GM12878 (cell line): Measurements from ENCODE around the gene ARHGAP9. TPM values are rescaled to one million over a fixed set of nuclear protein-coding genes. Genes with fewer than 3 reads are reported as not detected.

Experiments
- ATAC-seq: fragments of 200-7000 bp; cut with Tn5 transposase; 3 replicates; pipeline ENCODE4 v1.9.1; 2020; ENCODE audit warnings: mild to moderate bottlenecking, moderate library complexity
- Bru-seq: library from RNA; stranded (reverse); fragments of 400-500 nt; gene quantifications from one replicate; lab custom pipeline; 2021; lab: Mats Ljungman, UMichigan
- BruChase-seq, 2 experiments: library from RNA; stranded (reverse); fragments of 400-500 nt; gene quantifications; one replicate each; lab custom pipeline; 2021; lab: Mats Ljungman, UMichigan
- BruUV-seq: library from RNA; stranded (reverse); fragments of 400-500 nt; replicated peaks from 2 replicates; lab custom pipeline; 2021; lab: Mats Ljungman, UMichigan
- CTCF ChIA-PET: fragments of 300-600 bp; sonication (Branson Sonifier 250); formaldehyde crosslinking; extraction: SDS; loops from one replicate; lab custom pipeline; 2021; ENCODE audit warnings: inconsistent platforms; lab: Yijun Ruan, JAX
- POLR2A ChIA-PET: fragments of 350-600 bp; formaldehyde crosslinking; extraction: SDS; loops from one replicate; lab custom pipeline; 2021; ENCODE audit warnings: inconsistent platforms; lab: Charles Lee
- RAD21 ChIA-PET: fragments of 300-600 bp; sonication (Branson Sonifier 250); formaldehyde crosslinking; loops from one replicate; lab custom pipeline; 2023; ENCODE audit warnings: antibody characterized with exemption; ENCODE audit not compliant: unreplicated experiment; lab: Charles Lee
- SMC1A ChIA-PET: fragments of 300-600 bp; sonication (Branson Sonifier 250); formaldehyde crosslinking; loops from one replicate; lab custom pipeline; 2023; ENCODE audit not compliant: unreplicated experiment, uncharacterized antibody; lab: Charles Lee
- DNase-seq: peaks from one replicate; pipeline ENCODE4 v3.0.0-alpha.2; 2011; ENCODE audit warnings: low read depth, low spot score
- FAIRE-seq: peaks from 3 replicates; lab custom pipeline; 2011; peaks lifted over from hg19 to GRCh38; lab: Jason Lieb, UNC
- H2AFZ ChIP-seq: 2 replicates; pipeline ENCODE4 v1.6.0; 2011; ENCODE audit warnings: low read depth, low read length, control low read depth; ENCODE audit not compliant: control insufficient read depth
- H3K27ac ChIP-seq: 2 replicates; pipeline ENCODE4 v1.5.1; 2011; ENCODE audit warnings: control low read depth; ENCODE audit not compliant: control insufficient read depth, insufficient read depth
- H3K27me3 ChIP-seq, 2 experiments: replicated peaks in 1 of 2; 2 replicates each; pipeline versions ENCODE4 v1.6.0 to v1.6.1; 2011; ENCODE audit warnings: low read length in 1 of 2; ENCODE audit not compliant: control insufficient read depth in 2 of 2, insufficient read depth in 2 of 2
- H3K36me3 ChIP-seq, 2 experiments: 2 replicates each; pipeline ENCODE4 v1.5.1; 2011; ENCODE audit warnings: low read length in 1 of 2; ENCODE audit not compliant: control insufficient read depth in 2 of 2, insufficient read depth in 2 of 2
- H3K4me1 ChIP-seq: 2 replicates; pipeline ENCODE4 v1.6.1; 2011; ENCODE audit warnings: mild to moderate bottlenecking, low read length, moderate library complexity, mixed read lengths; ENCODE audit not compliant: control insufficient read depth, insufficient read depth
- H3K4me2 ChIP-seq: 2 replicates; pipeline ENCODE4 v1.6.0; 2011; ENCODE audit warnings: control low read depth; ENCODE audit not compliant: control insufficient read depth, insufficient read depth
- H3K4me3 ChIP-seq: fragments of 200-600 bp; sonication (generic); 2 replicates; pipeline ENCODE4 v1.5.1; 2016
- H3K79me2 ChIP-seq: 2 replicates; pipeline ENCODE4 v1.6.0; 2011; ENCODE audit warnings: low read length; ENCODE audit not compliant: control insufficient read depth, insufficient read depth
- H3K9ac ChIP-seq: 2 replicates; pipeline ENCODE4 v1.8.0; 2011; ENCODE audit warnings: low read length, control low read depth, mixed read lengths; ENCODE audit not compliant: control insufficient read depth, insufficient read depth
- H3K9me3 ChIP-seq: replicated peaks from 3 replicates; pipeline ENCODE4 v1.5.1; 2011; ENCODE audit warnings: mild to moderate bottlenecking, low read length; ENCODE audit not compliant: control insufficient read depth, insufficient read depth
- H4K20me1 ChIP-seq: 2 replicates; pipeline ENCODE4 v1.6.0; 2011; ENCODE audit not compliant: control insufficient read depth, insufficient read depth
- ASH2L ChIP-seq: fragments of 300-600, 200-600 bp; sonication (generic); IDR thresholded peaks from 2 replicates; pipeline ENCODE4 v1.6.1; 2017; ENCODE audit warnings: low read depth, mild to moderate bottlenecking, borderline replicate concordance
- ATF7 ChIP-seq: fragments of 450-650 bp; IDR thresholded peaks from 2 replicates; pipeline ENCODE4 v1.6.1; 2016; ENCODE audit warnings: low read depth, mild to moderate bottlenecking
- BACH1 ChIP-seq: fragments of 450-650 bp; IDR thresholded peaks from 2 replicates; pipeline ENCODE4 v1.6.1; 2017; ENCODE audit warnings: mild to moderate bottlenecking, borderline replicate concordance
- IKZF1 ChIP-seq: fragments of 450-650 bp; conservative IDR thresholded peaks from 2 replicates; pipeline ENCODE4 v1.6.1; 2017; ENCODE audit warnings: antibody characterized with exemption, mild to moderate bottlenecking
- JUNB ChIP-seq: IDR thresholded peaks from 2 replicates; pipeline ENCODE4 v1.6.1; 2016; ENCODE audit warnings: antibody characterized with exemption, mild to moderate bottlenecking
- MXI1 ChIP-seq: fragments of 150-350 bp; IDR thresholded peaks from 2 replicates; pipeline ENCODE4 v1.6.1; 2011; ENCODE audit warnings: low read depth, mild to moderate bottlenecking, inconsistent platforms, low read length, improper control_type of control experiment
- NR2F1 ChIP-seq: fragments of 450-650 bp; conservative IDR thresholded peaks from 2 replicates; pipeline ENCODE4 v1.6.1; 2017; ENCODE audit warnings: mild to moderate bottlenecking
- PAX8 ChIP-seq: fragments of 450-650 bp; IDR thresholded peaks from 2 replicates; pipeline ENCODE4 v1.6.1; 2017; ENCODE audit warnings: mild to moderate bottlenecking, moderate library complexity
- SUZ12 ChIP-seq: fragments of 200-600 bp; sonication (generic); IDR thresholded peaks from one replicate; pipeline ENCODE4 v1.6.1; 2018; ENCODE audit warnings: antibody characterized with exemption, mild to moderate bottlenecking; ENCODE audit not compliant: unreplicated experiment
- TARDBP ChIP-seq: IDR thresholded peaks from 2 replicates; pipeline ENCODE4 v1.6.1; 2016; ENCODE audit warnings: borderline replicate concordance
- YBX1 ChIP-seq: fragments of 450-650 bp; IDR thresholded peaks from 2 replicates; pipeline ENCODE4 v1.6.1; 2016; ENCODE audit warnings: antibody characterized with exemption
- ZBTB33 ChIP-seq: fragments of 450-650 bp; IDR thresholded peaks from 2 replicates; pipeline ENCODE4 v1.6.1; 2017; ENCODE audit warnings: mild to moderate bottlenecking
- ZBTB40 ChIP-seq: fragments of 450-650 bp; IDR thresholded peaks from 2 replicates; pipeline ENCODE4 v1.6.1; 2016; ENCODE audit warnings: mild to moderate bottlenecking, moderate library complexity, borderline replicate concordance
- WGBS: methylation state at CpG from one replicate; pipeline ENCODE4 v1.1.6; 2016; ENCODE audit warnings: low lambda C conversion rate; ENCODE audit not compliant: insufficient replicate concordance, insufficient coverage; ENCODE audit errors: missing lambda C conversion rate; 5-methylcytosine and 5-hydroxymethylcytosine counted together
- in situ Hi-C: fragments of 300-500 bp; cut with MboI; formaldehyde crosslinking; loops from 9 replicates; pipeline ENCODE4 v1.14.3; 2018; ENCODE audit warnings: mixed read lengths
- intact Hi-C: fragments of 100-400 bp; cut with micrococcal nuclease; formaldehyde crosslinking; loops from one replicate; pipeline ENCODE4 v1.14.2; 2022; ENCODE audit not compliant: unreplicated experiment
- long read RNA-seq, 2 experiments: library from polyadenylated mRNA; unstranded; transcript quantifications; one replicate each; pipeline ENCODE4 v2.0.0, GENCODE V29; 2019 to 2020
- polyA minus RNA-seq, 3 experiments: library from RNA; depleted of rRNA, polyadenylated mRNA; stranded (reverse); fragments of >200 nt; gene quantifications; 2 replicates each; pipeline ENCODE4 v1.2.3, GENCODE V29; 2011
- polyA plus RNA-seq, 11 experiments: library from polyadenylated mRNA; depleted of rRNA in 4 of 11; unstranded in 6 of 11; stranded (reverse) in 5 of 11; fragments of >200 nt; fragmentation: Nextera tagmentation in 4 of 11; fragmentation: Illumina TruSeq in 1 of 11; extraction: Ambion mirVana in 4 of 11; extraction: Trizol in 1 of 11; gene quantifications; 1 replicate in 1 of 11; 2 replicates in 10 of 11; pipeline versions ENCODE4 v1.2.1 to v1.2.3, GENCODE V29; 2011 to 2016; ENCODE audit warnings: inconsistent platforms in 2 of 11, missing spikeins in 2 of 11, low read depth in 1 of 11
- total RNA-seq, 4 experiments: library from RNA; depleted of rRNA in 3 of 4; stranded (reverse); fragments of >200 nt in 3 of 4; fragmentation: Illumina TruSeq in 1 of 4; extraction: Trizol in 1 of 4; gene quantifications; 2 replicates each; pipeline versions ENCODE4 v1.2.1 to v1.2.3, GENCODE V29; 2013 to 2021

The ARHGAP9 gene
- total RNA-seq (2013; cell fraction: nucleolus; rRNA removed) = 37.8 and 38.9 TPM in 2 replicates
- total RNA-seq (2014; rRNA removed) = 78.1 and 79.8 TPM in 2 replicates
- total RNA-seq (2014; rRNA removed; fragmentation: Illumina TruSeq; extraction: Trizol) = 47.3 and 51.7 TPM in 2 replicates
- 101 and 102 TPM in 2 replicates for total RNA-seq (2021)
- 72.3 TPM for polyA plus RNA-seq (2011; ENCODE audit: low read depth)
- polyA plus RNA-seq (2011; rRNA removed) = 42.5 and 68.9 TPM in 2 replicates
- polyA plus RNA-seq (2011; cell fraction: cytosol; rRNA removed) = 45.6 and 45.9 TPM in 2 replicates
- 245 and 345 TPM in 2 replicates for polyA plus RNA-seq (2011; cell fraction: nucleus; rRNA removed)
- polyA plus RNA-seq (2012) = 80.4 and 88.1 TPM in 2 replicates
- 63.7 and 89.0 TPM in 2 replicates for polyA plus RNA-seq (2014; fragmentation: Illumina TruSeq; extraction: Trizol)
- 10 to 100 TPM; 19.5 to 75.6 TPM for polyA plus RNA-seq (2014; fragmentation: Nextera tagmentation; extraction: Ambion mirVana)
- 98.7 and 106 TPM in 2 replicates for polyA plus RNA-seq (2014; rRNA removed)
- polyA plus RNA-seq (2016; fragmentation: Nextera tagmentation; extraction: Ambion mirVana) = 10 to 100 TPM; 71.1 to 81.3 TPM
- 24.9 and 34.8 TPM in 2 replicates for polyA minus RNA-seq (2011; rRNA and poly(A)+ RNA removed)
- polyA minus RNA-seq (2011; cell fraction: cytosol; rRNA and poly(A)+ RNA removed) = 20.1 and 23.3 TPM in 2 replicates
- polyA minus RNA-seq (2011; cell fraction: nucleus; rRNA and poly(A)+ RNA removed) = 35.5 and 59.9 TPM in 2 replicates
- Bru-seq, nascent RNA = percentile 63 among the genes with signal in this experiment
- percentile 67 among the genes with signal in this experiment for BruChase-seq, experiment 1, labeled RNA remaining after a 6-hour chase
- BruChase-seq, experiment 2, labeled RNA remaining after a 2-hour chase = percentile 58 among the genes with signal in this experiment
- long read RNA-seq, experiment 1, transcript ARHGAP9-204 (16 exons, 2,323 nt) = major isoform, 13 of 27 reads
- long read RNA-seq, experiment 1, partial matches to known transcripts = 2 of 27 reads
- long read RNA-seq, experiment 1, other reads (novel, unspliced or antisense) = 12 of 27 reads
- long read RNA-seq, experiment 2, partial matches to known transcripts = 9 of 15 reads
- long read RNA-seq, experiment 2, other reads (novel, unspliced or antisense) = 5 of 15 reads

DNA sequence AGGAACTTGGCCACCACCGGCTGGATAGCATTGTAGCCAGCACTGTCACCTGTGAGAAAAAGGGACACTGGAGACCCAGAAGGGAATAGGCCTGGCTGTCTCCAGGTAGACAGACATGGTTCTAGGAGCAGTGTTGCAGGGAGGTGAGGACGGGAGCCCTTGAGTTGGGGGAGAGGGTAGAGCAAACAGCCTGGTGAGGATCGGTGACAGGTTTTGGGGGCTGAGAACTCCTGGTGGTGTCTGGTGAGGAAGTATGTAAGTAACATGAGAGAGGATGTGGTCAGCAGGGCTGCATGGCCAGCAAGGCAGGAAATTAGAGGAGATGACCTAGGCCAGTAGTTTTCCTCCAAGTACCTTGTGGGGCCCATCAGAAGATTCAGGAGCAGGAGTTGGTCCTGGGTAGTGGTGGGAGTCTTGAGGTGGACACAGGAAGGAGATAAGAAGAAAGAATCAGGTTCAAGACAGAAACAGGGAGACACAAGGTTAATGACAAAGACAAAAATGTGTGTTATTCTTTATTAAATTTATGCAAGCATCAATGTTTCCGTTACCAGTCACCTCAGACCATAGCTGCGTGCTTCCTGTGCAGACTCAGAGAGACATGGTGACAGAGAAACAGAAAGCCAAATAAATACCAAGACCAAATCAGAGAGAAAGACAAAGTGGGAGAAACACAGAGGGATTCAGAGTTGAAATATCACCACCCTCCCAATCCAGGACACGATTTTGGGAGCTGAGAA, at the start of gene ARHGAP9:
Gene ARHGAP9 (minus strand): TSS at position 491 of the 740 bp plus-strand sequence. CDS start 460 bp downstream, at position 31.
- ChIA-PET POLR2A (interaction anchor here (0.6 to 1.7 kb wide), 6 partner anchors 14 to 134 kb away, joined by 3 to 7 read pairs (median 4); partner anchors contain the start of gene DDIT3), SMC1A (interaction anchor here (0.8 to 2.7 kb wide), 6 partner anchors 19 to 283 kb away, joined by 3 to 10 read pairs (median 3); partner anchors contain the start of gene GLI1), CTCF (interaction anchor here (0.6 to 8.1 kb wide), 5 partner anchors 8 to 365 kb away, joined by 3 to 114 read pairs (median 4); partner anchors contain the start of genes GLI1 and INHBE), RAD21 (interaction anchor here (0.9 to 1.6 kb wide), 4 partner anchors 21 to 386 kb away, joined by 3 to 7 read pairs (median 3); partner anchors contain the start of genes DCTN2 and GLI1)
- 2% methylated on average over 6 of the region's 6 CpGs for whole genome bisulfite sequencing
- Histone ChIP-seq H3K9ac (peak within 1 kb of the TSS; percentile 74), H3K27me3 (no peaks in the 10 kb centered on the region), H3K27ac (peak within 1 kb of the TSS; percentile 85), H3K4me3 (peak within 1 kb of the TSS; percentile 92; the same call in 1 of the 2 replicates), H2AFZ (peak within 1 kb of the TSS; percentile 82), H3K4me1 (peaks cover 34% of the 10 kb centered on the region), H3K4me2 (peak within 1 kb of the TSS; percentile 99), H3K9me3 (no peaks in the 10 kb centered on the region), H4K20me1 (no peaks in the 10 kb centered on the region), H3K79me2 (peaks cover 41% of the 10 kb centered on the region), H3K36me3 (peaks cover 1 to 7% of the 10 kb centered on the region in 2 experiments; a peak in 3 of 4 replicates)
- peak; percentile 7 for FAIRE-seq
- TSS peak; percentile 62 for BruUV-seq
- intact Hi-C loops (loop anchor here (5.0 to 10.0 kb wide), 2 partner anchors 43 to 275 kb away; partner anchors contain the start of genes CDK4, DDIT3, MARCHF9 and MBD6), in situ Hi-C loops (no loop called here)
- peak; percentile 51 for DNase-seq
- peak; percentile 52 for ATAC-seq
- TF ChIP-seq ATF7 = peak; percentile 34
- no peak for TF ChIP-seq ZBTB33
- no peak for TF ChIP-seq TARDBP
- no peak for TF ChIP-seq YBX1
- TF ChIP-seq NR2F1 = no peak
- no peak for TF ChIP-seq BACH1
- no peak for TF ChIP-seq MXI1
- TF ChIP-seq SUZ12 = no peak
- no peak for TF ChIP-seq JUNB
- TF ChIP-seq ZBTB40 = no peak
- TF ChIP-seq ASH2L = no peak
- peak; percentile 53 for TF ChIP-seq IKZF1
- TF ChIP-seq PAX8 = no peak
